Esophagus muscularis mucosa (tissue), 4 donors: ENCODE measurements around the gene PCDHB3.

ENCODE experiments used
- EP300 ChIP-seq: sonication (generic); formaldehyde crosslinking; IDR thresholded peaks from one replicate; pipeline ENCODE4 v1.6.1; 2017; ENCODE audit warnings: antibody characterized with exemption
- POLR2AphosphoS5 ChIP-seq, 2 donors: sonication (generic); formaldehyde crosslinking; IDR thresholded peaks; one replicate each; pipeline ENCODE4 v1.6.1; 2017; ENCODE audit warnings: antibody characterized with exemption in 2 of 2
- TF ChIP-seq, protein P1 (sequence below), 3 experiments: fragments of 200-600 bp in 2 of 3; fragments of 450-650 bp in 1 of 3; sonication (generic) in 2 of 3; IDR thresholded peaks; one replicate each; pipeline ENCODE4 v1.5.1; 2017 to 2019; ENCODE audit warnings: antibody characterized with exemption in 3 of 3, mild to moderate bottlenecking in 2 of 3, moderate library complexity in 1 of 3

DNA sequence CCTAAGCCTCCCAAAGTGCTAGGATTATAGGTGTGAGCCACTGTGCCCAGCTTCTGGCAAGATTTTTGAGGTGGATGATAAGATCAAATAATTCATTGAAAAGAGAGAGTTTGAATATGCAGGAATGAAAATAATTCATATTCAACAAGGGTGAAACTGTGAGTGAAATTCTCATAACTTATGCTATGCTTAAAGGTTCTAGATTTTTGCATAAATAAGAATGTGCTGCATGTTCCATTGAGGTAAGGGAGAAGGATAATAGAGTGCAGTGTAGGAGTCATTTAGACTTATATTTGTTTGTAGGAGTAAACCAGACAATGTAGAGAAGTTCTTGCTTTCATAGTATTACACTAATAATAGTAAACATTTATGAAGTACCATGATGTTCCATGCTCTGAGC lies 18.0 kb upstream of the PCDHB3 start:
- TF ChIP-seq, protein P1, sequence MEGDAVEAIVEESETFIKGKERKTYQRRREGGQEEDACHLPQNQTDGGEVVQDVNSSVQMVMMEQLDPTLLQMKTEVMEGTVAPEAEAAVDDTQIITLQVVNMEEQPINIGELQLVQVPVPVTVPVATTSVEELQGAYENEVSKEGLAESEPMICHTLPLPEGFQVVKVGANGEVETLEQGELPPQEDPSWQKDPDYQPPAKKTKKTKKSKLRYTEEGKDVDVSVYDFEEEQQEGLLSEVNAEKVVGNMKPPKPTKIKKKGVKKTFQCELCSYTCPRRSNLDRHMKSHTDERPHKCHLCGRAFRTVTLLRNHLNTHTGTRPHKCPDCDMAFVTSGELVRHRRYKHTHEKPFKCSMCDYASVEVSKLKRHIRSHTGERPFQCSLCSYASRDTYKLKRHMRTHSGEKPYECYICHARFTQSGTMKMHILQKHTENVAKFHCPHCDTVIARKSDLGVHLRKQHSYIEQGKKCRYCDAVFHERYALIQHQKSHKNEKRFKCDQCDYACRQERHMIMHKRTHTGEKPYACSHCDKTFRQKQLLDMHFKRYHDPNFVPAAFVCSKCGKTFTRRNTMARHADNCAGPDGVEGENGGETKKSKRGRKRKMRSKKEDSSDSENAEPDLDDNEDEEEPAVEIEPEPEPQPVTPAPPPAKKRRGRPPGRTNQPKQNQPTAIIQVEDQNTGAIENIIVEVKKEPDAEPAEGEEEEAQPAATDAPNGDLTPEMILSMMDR (IDR thresholded peaks at IDR 0.05) = no peak
- TF ChIP-seq EP300 = no peak
- no peak for TF ChIP-seq POLR2AphosphoS5 (IDR thresholded peaks at IDR 0.05)
